WTC11 (cell line): ENCODE measurements around the gene SLC11A2.

Source experiments
- ELF4 ChIP-seq: sonication (generic); formaldehyde crosslinking; IDR thresholded peaks from 2 replicates; pipeline ENCODE4 v1.8.1; 2022; ENCODE audit warnings: low read depth, mild to moderate bottlenecking, moderate library complexity, missing genetic modification reagents
- KAT7 ChIP-seq: sonication (generic); formaldehyde crosslinking; IDR thresholded peaks from 2 replicates; pipeline ENCODE4 v1.8.1; 2023; ENCODE audit warnings: missing genetic modification reagents, mild to moderate bottlenecking, borderline replicate concordance
- SMAD4 ChIP-seq: sonication (generic); formaldehyde crosslinking; IDR thresholded peaks from 2 replicates; pipeline ENCODE4 v1.8.0; 2022; ENCODE audit warnings: mild to moderate bottlenecking, missing genetic modification reagents
- TEAD4 ChIP-seq: sonication (generic); formaldehyde crosslinking; IDR thresholded peaks from 2 replicates; pipeline ENCODE4 v1.8.0; 2022; ENCODE audit warnings: mild to moderate bottlenecking, missing genetic modification reagents
- ZNF416 ChIP-seq: fragments of 250-450 bp; sonication (Bioruptor Pico); IDR thresholded peaks from 2 replicates; pipeline ENCODE4 v1.9.0; 2021; ENCODE audit warnings: mild to moderate bottlenecking, inconsistent platforms
- TF ChIP-seq, protein P1 (sequence below): fragments of 200-600 bp; IDR thresholded peaks from 2 replicates; pipeline ENCODE4 v1.8.0; 2022; ENCODE audit warnings: antibody characterized with exemption
- TF ChIP-seq, protein P2 (sequence below): sonication (generic); formaldehyde crosslinking; IDR thresholded peaks from 2 replicates; pipeline ENCODE4 v1.8.1; 2022; ENCODE audit warnings: missing genetic modification reagents, borderline replicate concordance
- TF ChIP-seq, protein P3 (sequence below): sonication (generic); formaldehyde crosslinking; conservative IDR thresholded peaks from 2 replicates; pipeline ENCODE4 v1.8.1; 2023; ENCODE audit warnings: mild to moderate bottlenecking, low read depth, missing genetic modification reagents, moderate library complexity
- TF ChIP-seq, protein P4 (sequence below): sonication (generic); formaldehyde crosslinking; IDR thresholded peaks from 2 replicates; pipeline ENCODE4 v1.8.1; 2023; ENCODE audit warnings: mild to moderate bottlenecking, missing genetic modification reagents, moderate library complexity
- TF ChIP-seq, protein P5 (sequence below): sonication (generic); formaldehyde crosslinking; conservative IDR thresholded peaks from 2 replicates; pipeline ENCODE4 v1.8.1; 2022; ENCODE audit warnings: mild to moderate bottlenecking, missing genetic modification reagents

DNA sequence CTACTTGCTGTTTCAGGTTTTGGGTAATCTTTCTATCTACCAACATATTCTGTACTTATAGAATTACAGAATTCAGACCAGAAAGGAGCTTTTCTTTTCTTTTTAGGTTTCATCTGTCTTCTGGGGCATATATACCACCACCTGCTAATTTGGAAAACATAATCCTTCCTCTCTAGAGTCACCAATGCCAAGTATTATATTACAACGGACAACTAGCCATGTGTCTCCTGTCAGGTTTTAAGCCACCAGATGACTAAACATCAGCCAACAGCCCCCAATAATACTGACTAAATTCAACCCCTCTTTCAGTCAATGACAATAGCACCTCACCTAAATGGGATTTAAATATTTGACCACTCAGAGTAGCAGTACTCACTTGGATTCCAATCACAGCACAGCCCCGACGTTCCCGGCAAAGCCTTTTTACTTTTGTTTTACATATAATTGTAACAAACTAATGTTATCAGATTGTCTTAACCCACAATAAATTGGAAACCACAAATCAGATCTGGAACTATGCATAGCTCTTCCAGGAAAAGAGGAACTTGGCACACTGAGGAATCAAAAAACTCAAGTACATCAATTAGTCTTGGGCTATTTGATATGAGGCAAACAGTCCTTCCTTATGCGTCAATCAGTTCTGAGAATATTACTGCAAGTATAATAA is 13.5 kb downstream of the SLC11A2 start:
- no peak for TF ChIP-seq ELF4 (CRISPR knock-in tag)
- TF ChIP-seq, protein P1, sequence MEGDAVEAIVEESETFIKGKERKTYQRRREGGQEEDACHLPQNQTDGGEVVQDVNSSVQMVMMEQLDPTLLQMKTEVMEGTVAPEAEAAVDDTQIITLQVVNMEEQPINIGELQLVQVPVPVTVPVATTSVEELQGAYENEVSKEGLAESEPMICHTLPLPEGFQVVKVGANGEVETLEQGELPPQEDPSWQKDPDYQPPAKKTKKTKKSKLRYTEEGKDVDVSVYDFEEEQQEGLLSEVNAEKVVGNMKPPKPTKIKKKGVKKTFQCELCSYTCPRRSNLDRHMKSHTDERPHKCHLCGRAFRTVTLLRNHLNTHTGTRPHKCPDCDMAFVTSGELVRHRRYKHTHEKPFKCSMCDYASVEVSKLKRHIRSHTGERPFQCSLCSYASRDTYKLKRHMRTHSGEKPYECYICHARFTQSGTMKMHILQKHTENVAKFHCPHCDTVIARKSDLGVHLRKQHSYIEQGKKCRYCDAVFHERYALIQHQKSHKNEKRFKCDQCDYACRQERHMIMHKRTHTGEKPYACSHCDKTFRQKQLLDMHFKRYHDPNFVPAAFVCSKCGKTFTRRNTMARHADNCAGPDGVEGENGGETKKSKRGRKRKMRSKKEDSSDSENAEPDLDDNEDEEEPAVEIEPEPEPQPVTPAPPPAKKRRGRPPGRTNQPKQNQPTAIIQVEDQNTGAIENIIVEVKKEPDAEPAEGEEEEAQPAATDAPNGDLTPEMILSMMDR = no peak
- no peak for TF ChIP-seq KAT7 (CRISPR knock-in tag)
- no peak for TF ChIP-seq SMAD4 (CRISPR knock-in tag)
- TF ChIP-seq ZNF416 (CRISPR knock-in tag) = no peak
- TF ChIP-seq, protein P2, sequence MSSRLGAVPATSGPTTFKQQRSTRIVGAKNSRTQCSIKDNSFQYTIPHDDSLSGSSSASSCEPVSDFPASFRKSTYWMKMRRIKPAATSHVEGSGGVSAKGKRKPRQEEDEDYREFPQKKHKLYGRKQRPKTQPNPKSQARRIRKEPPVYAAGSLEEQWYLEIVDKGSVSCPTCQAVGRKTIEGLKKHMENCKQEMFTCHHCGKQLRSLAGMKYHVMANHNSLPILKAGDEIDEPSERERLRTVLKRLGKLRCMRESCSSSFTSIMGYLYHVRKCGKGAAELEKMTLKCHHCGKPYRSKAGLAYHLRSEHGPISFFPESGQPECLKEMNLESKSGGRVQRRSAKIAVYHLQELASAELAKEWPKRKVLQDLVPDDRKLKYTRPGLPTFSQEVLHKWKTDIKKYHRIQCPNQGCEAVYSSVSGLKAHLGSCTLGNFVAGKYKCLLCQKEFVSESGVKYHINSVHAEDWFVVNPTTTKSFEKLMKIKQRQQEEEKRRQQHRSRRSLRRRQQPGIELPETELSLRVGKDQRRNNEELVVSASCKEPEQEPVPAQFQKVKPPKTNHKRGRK (CRISPR knock-in tag) = no peak
- TF ChIP-seq, protein P3, sequence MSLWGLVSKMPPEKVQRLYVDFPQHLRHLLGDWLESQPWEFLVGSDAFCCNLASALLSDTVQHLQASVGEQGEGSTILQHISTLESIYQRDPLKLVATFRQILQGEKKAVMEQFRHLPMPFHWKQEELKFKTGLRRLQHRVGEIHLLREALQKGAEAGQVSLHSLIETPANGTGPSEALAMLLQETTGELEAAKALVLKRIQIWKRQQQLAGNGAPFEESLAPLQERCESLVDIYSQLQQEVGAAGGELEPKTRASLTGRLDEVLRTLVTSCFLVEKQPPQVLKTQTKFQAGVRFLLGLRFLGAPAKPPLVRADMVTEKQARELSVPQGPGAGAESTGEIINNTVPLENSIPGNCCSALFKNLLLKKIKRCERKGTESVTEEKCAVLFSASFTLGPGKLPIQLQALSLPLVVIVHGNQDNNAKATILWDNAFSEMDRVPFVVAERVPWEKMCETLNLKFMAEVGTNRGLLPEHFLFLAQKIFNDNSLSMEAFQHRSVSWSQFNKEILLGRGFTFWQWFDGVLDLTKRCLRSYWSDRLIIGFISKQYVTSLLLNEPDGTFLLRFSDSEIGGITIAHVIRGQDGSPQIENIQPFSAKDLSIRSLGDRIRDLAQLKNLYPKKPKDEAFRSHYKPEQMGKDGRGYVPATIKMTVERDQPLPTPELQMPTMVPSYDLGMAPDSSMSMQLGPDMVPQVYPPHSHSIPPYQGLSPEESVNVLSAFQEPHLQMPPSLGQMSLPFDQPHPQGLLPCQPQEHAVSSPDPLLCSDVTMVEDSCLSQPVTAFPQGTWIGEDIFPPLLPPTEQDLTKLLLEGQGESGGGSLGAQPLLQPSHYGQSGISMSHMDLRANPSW (CRISPR knock-in tag) = no peak
- TF ChIP-seq, protein P4, sequence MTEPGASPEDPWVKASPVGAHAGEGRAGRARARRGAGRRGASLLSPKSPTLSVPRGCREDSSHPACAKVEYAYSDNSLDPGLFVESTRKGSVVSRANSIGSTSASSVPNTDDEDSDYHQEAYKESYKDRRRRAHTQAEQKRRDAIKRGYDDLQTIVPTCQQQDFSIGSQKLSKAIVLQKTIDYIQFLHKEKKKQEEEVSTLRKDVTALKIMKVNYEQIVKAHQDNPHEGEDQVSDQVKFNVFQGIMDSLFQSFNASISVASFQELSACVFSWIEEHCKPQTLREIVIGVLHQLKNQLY (CRISPR knock-in tag) = no peak
- TF ChIP-seq, protein P5, sequence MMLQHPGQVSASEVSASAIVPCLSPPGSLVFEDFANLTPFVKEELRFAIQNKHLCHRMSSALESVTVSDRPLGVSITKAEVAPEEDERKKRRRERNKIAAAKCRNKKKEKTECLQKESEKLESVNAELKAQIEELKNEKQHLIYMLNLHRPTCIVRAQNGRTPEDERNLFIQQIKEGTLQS (CRISPR knock-in tag) = no peak
- TF ChIP-seq TEAD4 (CRISPR knock-in tag) = no peak
